K562 (cell line): ENCODE results near the gene DGCR8. TPM values are rescaled to one million over a fixed set of nuclear protein-coding genes. Genes with fewer than 3 reads are reported as not detected.

Experiments used
- ETV1 ChIP-seq: fragments of 450-650 bp; conservative IDR thresholded peaks from 2 replicates; pipeline ENCODE4 v1.6.1; 2016; ENCODE audit warnings: missing genetic modification characterization, control low read depth, low read depth, missing compliant biosample characterization
- HCFC1 ChIP-seq: IDR thresholded peaks from 2 replicates; pipeline ENCODE4 v1.6.1; 2012; ENCODE audit warnings: low read depth, low read length, improper control_type of control experiment
- HDAC2 ChIP-seq: fragments of 450-650 bp; IDR thresholded peaks from 2 replicates; pipeline ENCODE4 v1.6.1; 2016; ENCODE audit warnings: mild to moderate bottlenecking
- KHSRP ChIP-seq: fragments of 450-650 bp; IDR thresholded peaks from 2 replicates; pipeline ENCODE4 v1.6.1; 2017
- MYC ChIP-seq, 2 experiments: fragments of 250-450 bp in 1 of 2; sonication (Bioruptor Pico) in 1 of 2; IDR thresholded peaks; 2 replicates each; pipeline versions ENCODE4 v1.5.1 to v1.6.1; 2012 to 2021; ENCODE audit warnings: low read depth in 2 of 2, borderline replicate concordance in 1 of 2, improper control_type of control experiment in 1 of 2, low read length in 1 of 2, mild to moderate bottlenecking in 1 of 2, moderate library complexity in 1 of 2
- RAD51 ChIP-seq: fragments of 450-650 bp; IDR thresholded peaks from 2 replicates; pipeline ENCODE4 v1.7.1; 2016; ENCODE audit warnings: low read depth, mild to moderate bottlenecking, borderline replicate concordance
- RBM14 ChIP-seq: fragments of 200-400 bp; formaldehyde crosslinking; IDR thresholded peaks from 2 replicates; pipeline ENCODE4 v1.6.1; 2018; ENCODE audit warnings: low read depth, mild to moderate bottlenecking, low read length, moderate library complexity, borderline replicate concordance; ENCODE audit not compliant: insufficient read depth
- RREB1 ChIP-seq: fragments of 250-450 bp; sonication (Bioruptor Pico); IDR thresholded peaks from 2 replicates; pipeline ENCODE4 v1.4.0; 2020
- SRSF3 ChIP-seq: fragments of 200-400 bp; formaldehyde crosslinking; IDR thresholded peaks from 2 replicates; pipeline ENCODE4 v1.6.1; 2016; ENCODE audit warnings: mild to moderate bottlenecking, low read length, moderate library complexity; ENCODE audit not compliant: insufficient read depth
- TAF15 ChIP-seq: fragments of 200-400 bp; formaldehyde crosslinking; IDR thresholded peaks from 2 replicates; pipeline ENCODE4 v1.6.1; 2017; ENCODE audit warnings: mild to moderate bottlenecking, low read depth, low read length, moderate library complexity
- TAL1 ChIP-seq: fragments of 450-650 bp; IDR thresholded peaks from 2 replicates; pipeline ENCODE4 v1.6.1; 2016; ENCODE audit warnings: mild to moderate bottlenecking
- ZNF277 ChIP-seq: fragments of 250-450 bp; sonication (Bioruptor Pico); IDR thresholded peaks from 2 replicates; pipeline ENCODE4 v1.8.0; 2022; ENCODE audit warnings: inconsistent platforms, mild to moderate bottlenecking, moderate library complexity, borderline replicate concordance
- polyA plus RNA-seq, 8 experiments: library from polyadenylated mRNA; depleted of rRNA in 4 of 8; stranded (reverse) in 5 of 8; unstranded in 3 of 8; fragments of >200 nt; fragmentation: Nextera tagmentation in 2 of 8; fragmentation: Illumina TruSeq in 1 of 8; extraction: Ambion mirVana in 2 of 8; extraction: Trizol in 1 of 8; gene quantifications; 2 replicates each; pipeline versions ENCODE4 v1.2.1 to v1.2.3, GENCODE V29; 2011 to 2014; ENCODE audit warnings: inconsistent platforms in 1 of 8, missing spikeins in 1 of 8
- total RNA-seq, 7 experiments: library from RNA; depleted of rRNA in 6 of 7; stranded (reverse); fragments of >200 nt in 6 of 7; fragmentation: Illumina TruSeq in 2 of 7; extraction: Trizol in 2 of 7; gene quantifications; 2 replicates each; pipeline versions ENCODE4 v1.2.1 to v1.2.3, GENCODE V29; 2011 to 2021; ENCODE audit warnings: low replicate concordance in 1 of 7
- TF ChIP-seq, protein P1 (sequence below), 2 experiments: fragments of 450-650 bp in 1 of 2; sonication (generic) in 1 of 2; formaldehyde crosslinking; conservative IDR thresholded peaks; 2 replicates each; pipeline versions ENCODE4 v1.4.0 to v1.8.1; 2020 to 2022; ENCODE audit warnings: mild to moderate bottlenecking in 1 of 2, missing genetic modification reagents in 1 of 2
- TF ChIP-seq, protein P2 (sequence below): fragments of 250-450 bp; sonication (Bioruptor Pico); IDR thresholded peaks from 2 replicates; pipeline ENCODE4 v1.8.0; 2021; ENCODE audit warnings: borderline replicate concordance, mild to moderate bottlenecking, moderate library complexity; ENCODE audit not compliant: poor library complexity, severe bottlenecking
- TF ChIP-seq, protein P3 (sequence below): sonication (generic); formaldehyde crosslinking; IDR thresholded peaks from 2 replicates; pipeline ENCODE4 v1.4.0; 2020; ENCODE audit warnings: mild to moderate bottlenecking, missing genetic modification reagents

The DGCR8 gene
- total and polyA plus RNA-seq, 9 of the 15 experiments (the other 6 are each of a cell fraction or from before 2014, with no cell fraction given), result 5.9 to 144 (median 80.1) TPM

- TF ChIP-seq MYC (IDR thresholded peaks at IDR 0.05; ENCODE audit: low read depth, low read length) (no peak), MYC (CRISPR knock-in tag; IDR thresholded peaks at IDR 0.05; ENCODE audit: borderline replicate concordance, low read depth) (0 out of 2 replicates have a peak, but pooled peaks have one; percentile 14), RAD51 (no peak), RBM14 (no peak), ETV1 (no peak), HDAC2 (no peak), KHSRP (no peak), RREB1 (CRISPR knock-in tag) (no peak), ZNF277 (CRISPR knock-in tag) (no peak), HCFC1 (no peak), TAL1 (no peak), SRSF3 (peak; percentile 68; the same call in 1 of the 2 replicates), TAF15 (0 out of 2 replicates have a peak, but pooled peaks have one; percentile 73)
- TF ChIP-seq, protein P1, sequence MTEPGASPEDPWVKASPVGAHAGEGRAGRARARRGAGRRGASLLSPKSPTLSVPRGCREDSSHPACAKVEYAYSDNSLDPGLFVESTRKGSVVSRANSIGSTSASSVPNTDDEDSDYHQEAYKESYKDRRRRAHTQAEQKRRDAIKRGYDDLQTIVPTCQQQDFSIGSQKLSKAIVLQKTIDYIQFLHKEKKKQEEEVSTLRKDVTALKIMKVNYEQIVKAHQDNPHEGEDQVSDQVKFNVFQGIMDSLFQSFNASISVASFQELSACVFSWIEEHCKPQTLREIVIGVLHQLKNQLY (CRISPR knock-in tag; conservative IDR thresholded peaks at IDR 0.05), result 0 out of 4 replicates have a peak, but pooled peaks of 1 of the 2 experiments have one; percentile 13
- TF ChIP-seq, protein P2, sequence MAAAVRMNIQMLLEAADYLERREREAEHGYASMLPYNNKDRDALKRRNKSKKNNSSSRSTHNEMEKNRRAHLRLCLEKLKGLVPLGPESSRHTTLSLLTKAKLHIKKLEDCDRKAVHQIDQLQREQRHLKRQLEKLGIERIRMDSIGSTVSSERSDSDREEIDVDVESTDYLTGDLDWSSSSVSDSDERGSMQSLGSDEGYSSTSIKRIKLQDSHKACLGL (CRISPR knock-in tag), result no peak
- TF ChIP-seq, protein P3, sequence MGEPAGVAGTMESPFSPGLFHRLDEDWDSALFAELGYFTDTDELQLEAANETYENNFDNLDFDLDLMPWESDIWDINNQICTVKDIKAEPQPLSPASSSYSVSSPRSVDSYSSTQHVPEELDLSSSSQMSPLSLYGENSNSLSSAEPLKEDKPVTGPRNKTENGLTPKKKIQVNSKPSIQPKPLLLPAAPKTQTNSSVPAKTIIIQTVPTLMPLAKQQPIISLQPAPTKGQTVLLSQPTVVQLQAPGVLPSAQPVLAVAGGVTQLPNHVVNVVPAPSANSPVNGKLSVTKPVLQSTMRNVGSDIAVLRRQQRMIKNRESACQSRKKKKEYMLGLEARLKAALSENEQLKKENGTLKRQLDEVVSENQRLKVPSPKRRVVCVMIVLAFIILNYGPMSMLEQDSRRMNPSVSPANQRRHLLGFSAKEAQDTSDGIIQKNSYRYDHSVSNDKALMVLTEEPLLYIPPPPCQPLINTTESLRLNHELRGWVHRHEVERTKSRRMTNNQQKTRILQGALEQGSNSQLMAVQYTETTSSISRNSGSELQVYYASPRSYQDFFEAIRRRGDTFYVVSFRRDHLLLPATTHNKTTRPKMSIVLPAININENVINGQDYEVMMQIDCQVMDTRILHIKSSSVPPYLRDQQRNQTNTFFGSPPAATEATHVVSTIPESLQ (CRISPR knock-in tag), result no peak
These were observed 19.2 kb upstream of the DGCR8 start (continued) for GRCh38 chr22:20060700-20061480.
